Esophagus squamous epithelium (tissue), 4 donors: ENCODE measurements around the gene ACBD7.

Experiments used
- POLR2A ChIP-seq, 4 donors: fragments of 450-650 bp; IDR thresholded peaks; one replicate each; pipeline ENCODE4 v1.6.1; 2017; ENCODE audit warnings: antibody characterized with exemption in 4 of 4, mild to moderate bottlenecking in 4 of 4, moderate library complexity in 3 of 4
- TF ChIP-seq, protein P1 (sequence below), 6 experiments: fragments of 450-650 bp in 4 of 6; fragments of 200-600 bp in 2 of 6; sonication (generic) in 2 of 6; IDR thresholded peaks; one replicate each; pipeline ENCODE4 v1.5.1; 2016 to 2019; ENCODE audit warnings: antibody characterized with exemption in 6 of 6, mild to moderate bottlenecking in 4 of 6, moderate library complexity in 4 of 6

DNA sequence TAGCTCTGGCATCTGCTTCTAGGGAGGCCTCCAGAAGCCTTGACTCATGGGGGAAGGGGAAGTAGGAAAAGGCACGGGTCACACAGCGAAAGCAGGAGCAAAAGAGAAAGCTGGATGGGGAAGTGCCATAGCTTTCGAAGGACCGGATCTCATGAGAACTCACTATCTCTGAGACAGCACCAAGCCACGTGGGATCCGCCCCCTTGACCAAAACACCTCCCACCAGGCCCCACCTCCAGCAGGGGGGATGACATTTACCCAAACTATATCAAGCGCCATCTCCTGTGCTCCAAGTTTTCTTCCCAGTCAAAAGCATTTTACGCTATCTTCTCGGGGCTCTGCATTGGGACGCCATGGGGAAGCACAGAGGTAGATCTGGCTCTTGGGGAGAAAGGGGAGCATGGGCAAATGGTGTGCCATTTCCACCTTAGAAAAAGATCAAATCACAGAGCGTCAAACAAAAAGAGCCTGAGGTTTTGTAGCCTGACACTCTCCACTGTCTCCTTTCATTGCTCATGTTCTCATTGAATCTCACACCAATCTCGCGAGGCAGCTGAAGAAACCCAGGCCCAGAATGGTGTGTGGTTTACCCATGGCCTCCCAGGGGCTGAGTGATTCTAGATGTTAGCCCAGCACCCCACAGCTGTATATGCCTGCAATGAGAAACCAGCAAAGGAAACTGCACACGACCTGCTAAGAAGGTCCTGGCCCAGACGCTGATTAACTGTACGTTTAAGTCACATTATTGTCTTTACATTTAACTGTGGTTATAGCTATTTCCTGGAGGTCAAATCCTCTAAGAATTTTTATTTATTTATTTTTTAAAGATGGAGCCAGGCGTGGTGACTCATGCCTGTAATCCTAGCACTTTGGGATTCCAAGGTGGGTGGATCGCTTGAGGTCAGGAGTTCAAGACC lies 52.9 kb downstream of the ACBD7 start:
- TF ChIP-seq, protein P1, sequence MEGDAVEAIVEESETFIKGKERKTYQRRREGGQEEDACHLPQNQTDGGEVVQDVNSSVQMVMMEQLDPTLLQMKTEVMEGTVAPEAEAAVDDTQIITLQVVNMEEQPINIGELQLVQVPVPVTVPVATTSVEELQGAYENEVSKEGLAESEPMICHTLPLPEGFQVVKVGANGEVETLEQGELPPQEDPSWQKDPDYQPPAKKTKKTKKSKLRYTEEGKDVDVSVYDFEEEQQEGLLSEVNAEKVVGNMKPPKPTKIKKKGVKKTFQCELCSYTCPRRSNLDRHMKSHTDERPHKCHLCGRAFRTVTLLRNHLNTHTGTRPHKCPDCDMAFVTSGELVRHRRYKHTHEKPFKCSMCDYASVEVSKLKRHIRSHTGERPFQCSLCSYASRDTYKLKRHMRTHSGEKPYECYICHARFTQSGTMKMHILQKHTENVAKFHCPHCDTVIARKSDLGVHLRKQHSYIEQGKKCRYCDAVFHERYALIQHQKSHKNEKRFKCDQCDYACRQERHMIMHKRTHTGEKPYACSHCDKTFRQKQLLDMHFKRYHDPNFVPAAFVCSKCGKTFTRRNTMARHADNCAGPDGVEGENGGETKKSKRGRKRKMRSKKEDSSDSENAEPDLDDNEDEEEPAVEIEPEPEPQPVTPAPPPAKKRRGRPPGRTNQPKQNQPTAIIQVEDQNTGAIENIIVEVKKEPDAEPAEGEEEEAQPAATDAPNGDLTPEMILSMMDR (IDR thresholded peaks at IDR 0.05) = no peak
- TF ChIP-seq POLR2A (IDR thresholded peaks at IDR 0.05) = no peak
